Endodermal cell (in vitro differentiated cells): ENCODE data around the gene SKOR1. TPM values are rescaled to one million over a fixed set of nuclear protein-coding genes. Genes with fewer than 3 reads are reported as not detected.
A peak's percentile ranks its signal among the peaks of the same experiment; 100 is the strongest.

Experiments
- DNase-seq: peaks from one replicate; pipeline ENCODE4 v3.0.0-alpha.2; 2017
- H3K27ac ChIP-seq: 2 replicates; pipeline ENCODE4 v1.5.1; 2013; ENCODE audit warnings: mild to moderate bottlenecking, low read depth, low read length, moderate library complexity
- H3K27me3 ChIP-seq: 2 replicates; pipeline ENCODE4 v1.6.1; 2013; ENCODE audit warnings: mild to moderate bottlenecking, low read length, moderate library complexity; ENCODE audit not compliant: insufficient read depth, control insufficient read depth, poor library complexity, severe bottlenecking
- H3K36me3 ChIP-seq: 2 replicates; pipeline ENCODE4 v1.7.0; 2013; ENCODE audit warnings: mild to moderate bottlenecking, low read length, moderate library complexity; ENCODE audit not compliant: control insufficient read depth, insufficient read depth
- H3K4me1 ChIP-seq: one replicate; pipeline ENCODE4 v1.7.0; 2013; ENCODE audit warnings: low read length; ENCODE audit not compliant: control insufficient read depth, insufficient read depth
- H3K4me3 ChIP-seq: 2 replicates; pipeline ENCODE4 v1.5.1; 2013; ENCODE audit warnings: mild to moderate bottlenecking, low read length, moderate library complexity
- H3K9ac ChIP-seq: 2 replicates; pipeline ENCODE4 v1.6.1; 2013; ENCODE audit warnings: mild to moderate bottlenecking, low read length, moderate library complexity; ENCODE audit not compliant: poor library complexity, severe bottlenecking; ENCODE audit errors: extremely low read depth
- H3K9me3 ChIP-seq: 2 replicates; pipeline ENCODE4 v1.6.1; 2013; ENCODE audit warnings: mild to moderate bottlenecking, low read length, moderate library complexity; ENCODE audit not compliant: control insufficient read depth
- H3K27ac Mint-ChIP-seq: 2 replicates; pipeline ENCODE4 v1.8.0; 2020; ENCODE audit warnings: mixed read lengths
- H3K27me3 Mint-ChIP-seq: 2 replicates; pipeline ENCODE4 v1.8.0; 2021; ENCODE audit warnings: mild to moderate bottlenecking, mixed read lengths; ENCODE audit not compliant: insufficient read depth
- H3K36me3 Mint-ChIP-seq: 2 replicates; pipeline ENCODE4 v1.8.0; 2020; ENCODE audit warnings: low read depth, mixed read lengths
- H3K4me1 Mint-ChIP-seq: 2 replicates; pipeline ENCODE4 v1.8.0; 2020; ENCODE audit warnings: mixed read lengths
- H3K4me3 Mint-ChIP-seq: 2 replicates; pipeline ENCODE4 v1.8.0; 2020; ENCODE audit warnings: mild to moderate bottlenecking, moderate library complexity, mixed read lengths
- H3K9me3 Mint-ChIP-seq: 2 replicates; pipeline ENCODE4 v1.8.0; 2020; ENCODE audit warnings: mild to moderate bottlenecking, mixed read lengths
- CTCF ChIP-seq: fragments of 200-600 bp; sonication (generic); conservative IDR thresholded peaks from 2 replicates; pipeline ENCODE4 v1.5.0; 2021; ENCODE audit warnings: antibody characterized with exemption, mild to moderate bottlenecking
- WGBS, 2 experiments: methylation state at CpG; one replicate each; pipeline versions ENCODE4 v1.1.5 to v1.1.7; 2013; ENCODE audit warnings: missing lambda C conversion rate in 2 of 2, mixed read lengths in 1 of 2; ENCODE audit not compliant: insufficient coverage in 1 of 2, insufficient read length in 1 of 2; 5-methylcytosine and 5-hydroxymethylcytosine counted together
- long read RNA-seq, 4 experiments: library from polyadenylated mRNA in 2 of 4; library from RNA in 1 of 4; library from capped mRNA in 1 of 4; stranded (forward) in 3 of 4; unstranded in 1 of 4; transcript quantifications; one replicate each; pipeline ENCODE4 v2.0.0, GENCODE V29; 2020 to 2021; ENCODE audit warnings: inconsistent platforms in 1 of 4
- polyA plus RNA-seq, 2 experiments: library from polyadenylated mRNA; stranded (reverse); fragments of 50-300 nt; gene quantifications; one replicate each; pipeline ENCODE4 v1.2.3, GENCODE V29; 2013
- total RNA-seq, 2 donors: library from RNA; stranded (reverse); fragmentation: NEBNext Ultra II Directional in 1 of 2; extraction: Animal tissue kit (Norgen Biotek cat#: 25700) in 1 of 2; gene quantifications; 2 replicates in 1 of 2; 3 replicates in 1 of 2; pipeline ENCODE4 v1.2.1, GENCODE V29; 2021

Gene SKOR1
- total RNA-seq: under 1 TPM; 0.37 to 0.51 TPM
- polyA plus RNA-seq (2013, experiment 1 of 2): 2.0 TPM
- polyA plus RNA-seq (2013, experiment 2 of 2): 1.7 TPM
- long read RNA-seq, experiment 1: 0 reads
- long read RNA-seq, experiment 2: 0 reads
- long read RNA-seq, experiment 3: 0 reads
- long read RNA-seq, experiment 4: 0 reads

- H3K36me3 Mint-ChIP-seq: no peaks in the 10 kb centered on the region
- peak; percentile 89 for DNase-seq
- no peak within 1 kb of the TSS for H3K27ac ChIP-seq
- H3K9ac ChIP-seq: no peak within 1 kb of the TSS
- H3K27me3 Mint-ChIP-seq: peaks cover 93% of the 10 kb centered on the region
- no peak within 1 kb of the TSS for H3K4me3 ChIP-seq
- H3K36me3 ChIP-seq: no peaks in the 10 kb centered on the region
- H3K9me3 Mint-ChIP-seq: peaks cover 5% of the 10 kb centered on the region
- H3K4me1 Mint-ChIP-seq: peaks cover 26% of the 10 kb centered on the region
- peaks cover 100% of the 10 kb centered on the region for H3K27me3 ChIP-seq
- WGBS, 2 experiments: 0 to 2% methylated on average over 37 to 54 of the region's 58 CpGs
- H3K4me1 ChIP-seq: peaks cover 9% of the 10 kb centered on the region
- H3K27ac Mint-ChIP-seq: no peak within 1 kb of the TSS
- TF ChIP-seq CTCF: no peak
- H3K4me3 Mint-ChIP-seq: peak within 1 kb of the TSS; percentile 20
- H3K9me3 ChIP-seq: no peaks in the 10 kb centered on the region
Measured at GRCh38 chr15:67824976-67825880, at the start of gene SKOR1. Gene SKOR1 (plus strand): TSS chr15:67825509. CDS start chr15:67825603, 94 bp downstream.

- H3K4me1 ChIP-seq: no peaks in the 10 kb centered on the region
- Mint-ChIP-seq H3K4me3 (no peak overlapping the region), H3K9me3 (no peaks in the 10 kb centered on the region), H3K4me1 (peaks cover 33% of the 10 kb centered on the region), H3K27me3 (peaks cover 95% of the 10 kb centered on the region), H3K36me3 (no peaks in the 10 kb centered on the region), H3K27ac (no peak overlapping the region)
- H3K36me3 ChIP-seq: no peaks in the 10 kb centered on the region
- no peak overlapping the region for H3K9ac ChIP-seq
- WGBS, 2 experiments: 97 to 100% methylated on average over 2 to 3 of the region's 3 CpGs
- DNase-seq: no peak
- no peaks in the 10 kb centered on the region for H3K9me3 ChIP-seq
- H3K4me3 ChIP-seq: no peak overlapping the region
- H3K27me3 ChIP-seq: peaks cover 96% of the 10 kb centered on the region
- TF ChIP-seq CTCF: no peak
- no peak overlapping the region for H3K27ac ChIP-seq
Measured at GRCh38 chr15:67775998-67776397, 49.3 kb upstream of the SKOR1 start.

- Mint-ChIP-seq H3K9me3 (no peaks in the 10 kb centered on the region), H3K4me1 (peaks cover 33% of the 10 kb centered on the region), H3K27ac (no peak overlapping the region), H3K36me3 (no peaks in the 10 kb centered on the region), H3K4me3 (no peak overlapping the region), H3K27me3 (peaks cover 96% of the 10 kb centered on the region)
- peaks cover 3% of the 10 kb centered on the region for H3K4me1 ChIP-seq
- no peak for DNase-seq
- H3K9me3 ChIP-seq: no peaks in the 10 kb centered on the region
- no peaks in the 10 kb centered on the region for H3K36me3 ChIP-seq
- no peak overlapping the region for H3K27ac ChIP-seq
- no peak for TF ChIP-seq CTCF
- no peak overlapping the region for H3K4me3 ChIP-seq
- H3K27me3 ChIP-seq: peaks cover 100% of the 10 kb centered on the region
- H3K9ac ChIP-seq: no peak overlapping the region
- 85% methylated on average over 3 of the region's 3 CpGs; no CpG with 5 or more reads in 1 of the 2 experiments for WGBS, 2 experiments
Measured at GRCh38 chr15:67776600-67776999, 48.7 kb upstream of the SKOR1 start.
